Stimulated activated CD4-positive, alpha-beta T cell treated with anti-CD3 and anti-CD28 coated beads, Interleukin-4, amount 100 ng/mL, for 24 hours (primary cell): ENCODE results near the gene PHRF1.
A peak's percentile ranks its signal among the peaks of the same experiment; 100 is the strongest.

Source experiments
- DNase-seq: peaks from one replicate; pipeline ENCODE4 v3.0.0-alpha.2; 2020

Gene PHRF1, protein sequence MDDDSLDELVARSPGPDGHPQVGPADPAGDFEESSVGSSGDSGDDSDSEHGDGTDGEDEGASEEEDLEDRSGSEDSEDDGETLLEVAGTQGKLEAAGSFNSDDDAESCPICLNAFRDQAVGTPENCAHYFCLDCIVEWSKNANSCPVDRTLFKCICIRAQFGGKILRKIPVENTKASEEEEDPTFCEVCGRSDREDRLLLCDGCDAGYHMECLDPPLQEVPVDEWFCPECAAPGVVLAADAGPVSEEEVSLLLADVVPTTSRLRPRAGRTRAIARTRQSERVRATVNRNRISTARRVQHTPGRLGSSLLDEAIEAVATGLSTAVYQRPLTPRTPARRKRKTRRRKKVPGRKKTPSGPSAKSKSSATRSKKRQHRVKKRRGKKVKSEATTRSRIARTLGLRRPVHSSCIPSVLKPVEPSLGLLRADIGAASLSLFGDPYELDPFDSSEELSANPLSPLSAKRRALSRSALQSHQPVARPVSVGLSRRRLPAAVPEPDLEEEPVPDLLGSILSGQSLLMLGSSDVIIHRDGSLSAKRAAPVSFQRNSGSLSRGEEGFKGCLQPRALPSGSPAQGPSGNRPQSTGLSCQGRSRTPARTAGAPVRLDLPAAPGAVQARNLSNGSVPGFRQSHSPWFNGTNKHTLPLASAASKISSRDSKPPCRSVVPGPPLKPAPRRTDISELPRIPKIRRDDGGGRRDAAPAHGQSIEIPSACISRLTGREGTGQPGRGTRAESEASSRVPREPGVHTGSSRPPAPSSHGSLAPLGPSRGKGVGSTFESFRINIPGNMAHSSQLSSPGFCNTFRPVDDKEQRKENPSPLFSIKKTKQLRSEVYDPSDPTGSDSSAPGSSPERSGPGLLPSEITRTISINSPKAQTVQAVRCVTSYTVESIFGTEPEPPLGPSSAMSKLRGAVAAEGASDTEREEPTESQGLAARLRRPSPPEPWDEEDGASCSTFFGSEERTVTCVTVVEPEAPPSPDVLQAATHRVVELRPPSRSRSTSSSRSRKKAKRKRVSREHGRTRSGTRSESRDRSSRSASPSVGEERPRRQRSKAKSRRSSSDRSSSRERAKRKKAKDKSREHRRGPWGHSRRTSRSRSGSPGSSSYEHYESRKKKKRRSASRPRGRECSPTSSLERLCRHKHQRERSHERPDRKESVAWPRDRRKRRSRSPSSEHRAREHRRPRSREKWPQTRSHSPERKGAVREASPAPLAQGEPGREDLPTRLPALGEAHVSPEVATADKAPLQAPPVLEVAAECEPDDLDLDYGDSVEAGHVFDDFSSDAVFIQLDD (N-terminal part only)

DNA sequence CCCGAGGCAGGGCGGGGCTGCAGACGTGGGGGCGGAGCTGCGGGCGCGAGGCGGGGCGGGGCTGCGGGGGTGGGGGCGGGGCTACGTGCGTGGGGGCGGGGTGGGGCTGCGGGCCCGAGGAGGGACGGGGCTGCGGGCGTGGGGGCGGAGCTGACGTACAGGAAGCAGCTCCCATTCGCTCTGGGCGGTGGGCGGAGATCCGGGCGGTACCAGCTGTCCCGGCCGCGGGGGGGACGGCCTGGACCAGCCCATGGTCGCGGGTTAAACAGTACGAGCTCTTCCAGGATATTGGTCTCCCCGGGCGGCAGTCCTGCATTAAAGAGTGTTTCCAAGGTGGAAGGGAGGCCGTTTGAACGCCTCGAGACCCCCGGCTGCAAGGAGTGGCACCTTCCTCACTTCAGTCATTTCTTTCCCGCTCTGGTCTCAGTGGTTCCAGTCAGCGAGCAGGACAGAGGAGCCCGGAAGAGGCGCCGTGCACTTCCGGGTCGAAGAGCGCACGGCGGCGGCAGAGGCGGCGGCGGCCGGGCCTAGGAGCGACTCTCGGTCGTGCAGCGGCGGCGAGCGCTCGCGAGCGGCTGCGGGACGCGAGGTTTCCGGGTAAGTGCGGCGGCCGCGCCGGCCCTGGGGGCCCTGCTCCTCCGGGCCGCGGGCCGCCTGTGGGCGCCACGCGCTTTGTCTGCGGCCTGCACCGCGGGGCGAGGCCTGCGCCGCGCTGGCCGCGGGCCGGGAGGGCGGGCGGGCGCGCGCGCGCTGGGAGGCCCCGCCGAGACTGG is at the start of gene PHRF1:
Gene PHRF1, plus strand, starts transcription at position 475 of the 773 bp plus-strand sequence. CDS start 5,043 bp downstream, outside the sequence.
- peak; percentile 95 for DNase-seq

DNA sequence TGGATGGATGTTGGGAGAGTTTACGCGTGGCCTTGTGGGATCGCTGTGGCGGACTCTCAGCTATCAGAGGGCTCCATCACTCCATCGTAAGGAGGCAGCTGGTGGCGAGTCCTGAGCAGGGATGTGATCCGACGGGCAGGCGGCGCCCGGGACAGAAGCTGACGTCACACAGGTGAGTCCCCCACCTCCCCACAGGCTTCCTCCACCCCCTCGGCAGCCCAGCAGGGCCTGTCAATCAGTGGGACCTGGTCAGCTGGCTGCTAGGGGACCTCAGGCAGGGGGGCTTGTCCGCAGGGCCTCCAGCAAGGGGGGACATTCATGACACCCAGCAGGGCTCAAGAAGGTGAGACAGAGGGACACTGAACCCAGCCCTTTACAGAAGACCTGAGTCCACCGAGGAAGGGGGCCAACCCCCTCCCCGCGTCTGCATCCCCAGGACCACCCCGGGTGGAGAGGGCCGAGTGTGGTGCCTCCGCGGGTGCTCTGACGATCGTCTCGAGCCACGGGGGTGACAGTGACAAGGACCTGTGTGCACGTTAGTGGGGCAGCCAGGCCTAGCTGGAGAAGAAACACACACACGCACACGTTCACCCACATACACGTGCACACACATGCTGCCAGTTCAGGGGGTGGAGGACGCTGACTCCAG is 48.0 kb upstream of the PHRF1 start:
- DNase-seq: no peak

DNA sequence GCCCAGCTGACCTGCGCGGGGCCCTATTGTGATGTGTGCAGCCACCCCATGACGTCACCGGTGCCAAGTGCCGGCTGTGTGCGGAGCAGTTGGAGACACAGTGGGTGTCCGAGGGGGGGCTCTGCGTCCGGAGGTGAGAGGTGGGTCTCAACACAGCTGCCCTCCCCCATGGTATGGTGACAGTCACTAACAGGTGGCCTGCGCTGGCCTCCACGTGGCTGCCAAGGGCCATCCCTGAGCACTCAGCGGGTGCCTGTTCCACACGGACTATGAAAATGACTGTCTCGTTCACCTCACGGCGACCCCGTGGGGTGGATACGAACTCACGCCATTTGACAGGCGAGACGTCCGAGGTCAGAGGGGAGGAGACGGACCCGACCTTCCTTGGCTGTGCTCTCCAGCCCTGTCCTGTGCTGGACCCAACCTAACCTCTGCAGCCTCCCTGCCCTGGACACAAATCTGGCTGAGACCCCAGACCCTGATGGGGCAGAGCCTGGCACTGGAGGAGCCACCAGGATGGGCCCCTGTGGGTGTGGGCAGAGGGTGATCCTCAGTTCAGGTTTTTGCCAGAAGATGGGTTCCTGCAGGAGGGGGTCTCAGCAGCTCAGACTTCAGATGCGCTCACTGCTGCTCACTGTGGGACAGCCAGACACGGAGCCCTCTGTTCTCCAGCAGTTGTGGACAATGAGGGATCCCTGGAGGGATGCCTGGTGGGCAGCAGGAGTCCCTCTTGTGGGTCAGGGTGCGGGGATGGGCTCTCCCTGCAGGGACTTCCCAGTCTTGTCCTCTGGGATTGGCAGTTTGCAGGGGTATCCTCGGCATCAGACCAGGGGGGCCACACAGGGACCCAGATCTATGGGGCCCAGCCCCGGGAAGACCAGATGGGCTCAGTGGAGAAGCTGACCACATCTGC is 47.2 kb upstream of the PHRF1 start:
- DNase-seq: no peak

DNA sequence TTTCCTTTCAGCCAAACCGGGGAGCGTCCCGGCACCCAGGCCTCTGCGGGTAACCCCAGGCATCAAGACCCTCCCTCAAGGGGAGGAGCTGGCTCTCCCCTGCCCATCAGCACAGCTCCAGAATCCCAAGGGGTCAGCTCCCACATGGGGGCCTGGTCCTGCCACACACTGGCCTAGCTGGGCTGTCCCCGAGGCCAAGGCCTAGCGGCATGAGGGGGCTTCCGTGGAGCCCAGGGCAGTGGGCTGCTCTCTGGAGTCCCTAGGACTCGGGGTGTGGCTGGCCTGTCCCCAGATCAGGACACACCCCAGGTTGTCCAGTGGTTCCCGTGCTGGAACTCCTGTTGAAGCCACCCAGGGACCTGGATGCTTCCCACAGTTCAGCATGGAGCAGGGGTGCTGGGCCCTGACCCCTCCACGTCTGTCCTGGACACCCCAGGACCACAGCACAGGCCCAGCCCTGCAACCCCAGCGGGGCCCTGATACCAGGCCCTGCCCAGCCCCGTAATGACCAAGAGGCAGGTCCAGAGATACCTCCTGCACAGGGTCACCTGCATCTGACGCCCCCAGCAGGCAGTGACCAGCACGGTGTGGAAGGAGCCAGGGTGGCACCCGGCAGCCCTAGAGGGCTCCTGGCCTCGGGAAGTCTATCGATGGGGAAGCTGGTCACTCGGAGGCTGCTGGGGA is 46.4 kb upstream of the PHRF1 start:
- no peak for DNase-seq

DNA sequence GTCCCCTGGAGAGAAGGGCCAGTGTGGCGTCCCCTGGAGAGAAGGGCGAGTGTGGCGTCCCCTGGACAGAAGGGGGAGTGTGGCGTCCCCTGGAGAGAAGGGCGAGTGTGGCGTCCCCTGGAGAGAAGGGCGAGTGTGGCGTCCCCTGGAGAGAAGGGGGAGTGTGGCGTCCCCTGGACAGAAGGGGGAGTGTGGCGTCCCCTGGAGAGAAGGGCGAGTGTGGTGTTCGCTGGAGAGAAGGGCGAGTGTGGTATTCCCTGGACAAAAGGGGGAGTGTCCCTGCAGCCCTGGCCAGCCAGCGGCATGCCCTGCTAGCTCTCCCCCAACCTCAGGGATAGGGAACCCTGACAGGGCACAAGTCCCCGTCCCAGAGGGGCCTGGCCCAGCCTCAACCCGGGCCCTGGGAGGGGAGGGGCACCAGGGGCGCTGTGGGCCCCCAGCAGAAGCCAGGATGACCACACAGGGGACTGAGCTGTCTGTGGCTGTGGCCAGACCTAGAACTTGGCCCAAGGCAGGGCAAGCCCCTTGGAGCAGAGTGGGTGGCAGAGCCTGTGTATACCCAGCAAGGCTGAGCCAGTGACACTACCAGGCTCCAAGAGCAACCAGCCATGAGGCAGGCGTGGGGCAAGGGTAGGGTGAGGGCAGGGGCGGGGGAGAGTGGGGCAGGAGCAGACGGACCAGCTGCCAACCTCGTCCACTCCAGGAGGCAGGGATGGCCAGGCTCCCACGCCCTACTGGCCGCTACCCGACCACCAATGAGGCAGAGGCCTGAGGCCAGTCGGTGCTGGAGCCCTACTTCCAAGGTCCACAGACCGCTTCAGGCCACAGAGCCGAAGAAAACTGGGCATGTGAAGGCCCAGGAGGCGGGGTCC is 45.1 kb upstream of the PHRF1 start:
- no peak for DNase-seq

DNA sequence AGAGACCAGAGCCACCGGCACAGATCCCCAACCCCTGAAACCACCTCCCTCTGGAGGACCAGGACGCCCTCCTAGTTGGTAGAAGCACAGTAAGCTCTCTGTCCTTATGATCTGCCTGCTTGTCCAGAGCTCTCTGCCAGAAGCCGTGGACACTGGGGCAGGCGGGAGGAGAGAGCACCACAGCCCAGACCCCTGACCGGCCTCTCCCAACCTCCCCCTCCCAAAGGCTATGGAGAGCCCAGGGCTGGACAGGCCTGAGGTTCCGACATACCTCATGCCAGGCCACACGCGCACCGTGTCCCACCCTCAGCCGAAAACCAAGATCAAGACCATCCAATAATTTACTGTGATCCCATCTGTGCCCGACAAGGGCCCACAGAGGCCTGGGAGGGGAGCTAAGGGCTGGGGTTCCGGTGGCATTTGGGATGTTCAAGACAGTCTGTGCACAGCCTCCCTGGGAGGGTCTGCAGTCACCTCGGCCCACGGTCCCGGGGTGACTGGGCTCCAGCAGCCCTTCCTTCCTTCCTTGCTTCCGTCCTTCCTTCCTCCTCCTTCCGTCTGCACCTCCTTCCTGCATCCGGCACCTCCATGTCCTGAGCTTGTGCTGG is 44.2 kb upstream of the PHRF1 start:
- DNase-seq: no peak

DNA sequence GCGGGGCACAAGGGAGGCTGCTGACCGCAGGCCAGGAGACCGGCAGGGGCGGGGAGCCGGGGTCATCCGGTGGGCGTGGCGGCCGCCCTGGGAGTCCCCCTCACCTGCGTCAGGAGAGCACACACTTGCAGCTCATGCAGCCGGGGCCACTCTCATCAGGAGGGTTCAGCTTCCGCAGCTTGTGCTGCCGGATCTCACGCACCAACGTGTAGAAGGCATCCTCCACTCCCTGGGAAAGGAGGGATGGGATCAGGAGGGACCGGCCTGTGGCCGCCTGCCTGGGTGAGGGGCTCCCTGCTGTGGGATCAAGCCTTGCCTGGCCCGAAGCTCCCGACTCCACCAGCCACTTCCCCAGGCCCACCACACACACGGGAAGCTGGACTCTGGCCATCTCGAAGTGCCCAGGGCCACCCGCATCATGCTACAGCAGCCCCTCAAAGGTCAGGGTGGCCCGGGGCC is 43.7 kb upstream of the PHRF1 start:
- no peak for DNase-seq

DNA sequence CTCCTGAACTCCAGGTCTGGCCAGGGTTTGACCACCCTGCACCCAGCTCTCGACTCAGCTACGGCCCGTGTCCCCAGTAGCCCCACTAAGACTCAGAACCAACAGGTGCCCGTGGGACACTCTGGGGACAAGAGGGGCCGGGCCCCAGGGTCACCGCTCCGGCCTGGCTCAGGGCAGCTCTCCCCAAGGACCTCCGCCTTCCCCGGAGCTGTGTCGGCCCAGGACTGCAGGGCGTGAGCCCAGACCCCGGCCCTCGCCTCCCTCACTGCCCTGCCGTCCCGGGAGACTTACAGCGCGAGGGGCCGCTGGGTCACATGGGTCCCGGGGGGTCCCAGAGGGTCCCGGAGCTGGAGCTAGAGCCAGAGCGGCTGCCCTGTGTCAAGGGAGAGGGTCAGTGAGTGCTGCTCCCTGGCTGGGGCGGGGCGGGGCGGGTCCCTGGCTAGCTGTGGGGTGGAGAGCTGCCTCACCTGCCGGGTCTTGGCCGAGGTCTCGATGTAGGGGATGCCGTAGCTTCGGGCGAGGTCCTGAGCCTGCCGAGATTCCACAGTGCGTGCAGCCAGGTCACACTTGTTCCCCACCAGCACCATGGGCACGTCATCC is 43.2 kb upstream of the PHRF1 start:
- no peak for DNase-seq

DNA sequence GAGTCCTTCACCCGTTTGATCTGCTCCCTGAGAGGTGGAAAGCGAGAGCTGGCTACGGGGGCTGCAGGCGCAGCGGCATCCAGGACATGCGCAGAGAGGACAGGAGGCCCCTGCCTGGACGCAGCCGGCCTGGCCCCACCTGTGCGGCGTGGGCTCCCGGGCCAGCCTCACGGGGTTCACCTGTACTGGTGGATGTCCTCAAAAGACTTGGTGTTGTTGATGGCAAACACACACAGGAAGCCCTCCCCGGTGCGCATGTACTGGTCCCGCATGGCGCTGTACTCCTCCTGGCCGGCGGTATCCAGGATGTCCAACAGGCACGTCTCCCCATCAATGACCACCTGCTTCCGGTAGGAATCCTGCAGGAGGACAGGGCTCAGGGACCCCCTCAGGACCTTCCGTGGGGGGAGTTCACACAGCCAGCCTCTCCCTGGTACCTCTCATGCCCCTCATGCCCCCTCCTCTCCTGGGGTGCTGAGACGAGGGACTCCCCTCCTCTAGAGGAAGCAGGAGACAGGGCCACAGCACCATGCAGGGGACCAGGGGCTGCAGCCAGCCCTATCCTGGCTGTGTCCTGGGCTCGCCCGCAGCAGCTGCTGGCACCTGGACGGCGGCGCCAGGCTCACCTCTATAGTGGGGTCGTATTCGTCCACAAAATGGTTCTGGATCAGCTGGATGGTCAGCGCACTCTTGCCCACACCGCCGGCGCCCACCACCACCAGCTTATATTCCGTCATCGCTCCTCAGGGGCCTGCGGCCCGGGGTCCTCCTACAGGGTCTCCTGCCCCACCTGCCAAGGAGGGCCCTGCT is 42.5 kb upstream of the PHRF1 start:
- no peak for DNase-seq

DNA sequence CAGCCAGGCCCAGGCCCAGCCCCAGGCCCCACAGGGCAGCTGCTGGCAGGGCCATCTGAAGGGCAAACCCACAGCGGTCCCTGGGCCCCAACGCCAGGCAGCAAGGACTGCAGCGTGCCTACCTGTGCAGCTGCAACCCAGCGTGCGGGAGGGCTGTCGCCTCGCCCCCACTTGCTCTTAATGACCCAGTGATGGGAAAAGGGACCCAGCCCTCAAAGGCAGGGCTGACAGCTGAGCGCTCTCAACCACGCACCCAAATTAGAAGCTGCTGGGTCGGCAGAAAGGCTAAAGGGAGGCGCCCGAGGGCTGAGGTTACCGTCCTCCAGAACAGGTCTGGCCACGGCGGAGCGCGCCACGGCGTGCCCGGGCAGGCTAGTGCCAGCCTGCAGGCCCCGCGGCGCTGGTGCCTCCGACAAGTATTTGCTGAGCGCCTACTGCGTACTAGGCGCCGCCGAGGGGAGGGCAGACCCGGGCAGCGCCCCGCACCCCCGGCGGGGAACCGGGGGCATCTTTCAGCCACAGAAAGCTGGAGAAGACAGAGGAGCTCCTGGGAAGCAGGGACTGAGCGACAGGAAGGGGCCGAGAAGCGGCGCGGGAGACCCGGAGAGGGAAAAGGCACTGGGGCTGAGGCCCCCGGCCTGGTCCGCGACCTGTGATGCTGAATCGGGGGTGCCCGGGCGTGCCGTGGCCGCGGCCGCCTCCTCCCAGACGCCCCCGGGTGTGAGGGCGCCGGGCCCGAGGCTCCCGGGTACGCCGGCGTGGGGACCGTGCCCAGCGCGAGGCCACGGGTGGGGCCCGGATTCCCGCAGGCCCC is 41.7 kb upstream of the PHRF1 start:
- peak; percentile 34 for DNase-seq

DNA sequence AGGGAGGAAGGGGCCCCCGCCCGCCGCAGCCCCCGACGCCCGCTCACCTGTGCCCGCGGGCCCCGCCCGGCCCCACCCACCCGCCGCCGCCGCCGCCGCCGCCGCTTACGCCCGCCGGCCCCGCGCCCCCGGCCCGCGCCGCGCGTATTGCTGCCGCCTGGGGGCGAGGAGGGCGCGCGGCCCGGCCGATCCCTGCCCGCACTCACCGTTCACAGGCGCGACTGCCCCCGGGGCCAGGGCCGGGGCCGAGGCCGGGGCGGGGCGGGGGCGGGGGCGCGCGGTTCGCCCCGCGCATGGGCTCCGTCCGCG is 41.1 kb upstream of the PHRF1 start:
- DNase-seq: no peak

DNA sequence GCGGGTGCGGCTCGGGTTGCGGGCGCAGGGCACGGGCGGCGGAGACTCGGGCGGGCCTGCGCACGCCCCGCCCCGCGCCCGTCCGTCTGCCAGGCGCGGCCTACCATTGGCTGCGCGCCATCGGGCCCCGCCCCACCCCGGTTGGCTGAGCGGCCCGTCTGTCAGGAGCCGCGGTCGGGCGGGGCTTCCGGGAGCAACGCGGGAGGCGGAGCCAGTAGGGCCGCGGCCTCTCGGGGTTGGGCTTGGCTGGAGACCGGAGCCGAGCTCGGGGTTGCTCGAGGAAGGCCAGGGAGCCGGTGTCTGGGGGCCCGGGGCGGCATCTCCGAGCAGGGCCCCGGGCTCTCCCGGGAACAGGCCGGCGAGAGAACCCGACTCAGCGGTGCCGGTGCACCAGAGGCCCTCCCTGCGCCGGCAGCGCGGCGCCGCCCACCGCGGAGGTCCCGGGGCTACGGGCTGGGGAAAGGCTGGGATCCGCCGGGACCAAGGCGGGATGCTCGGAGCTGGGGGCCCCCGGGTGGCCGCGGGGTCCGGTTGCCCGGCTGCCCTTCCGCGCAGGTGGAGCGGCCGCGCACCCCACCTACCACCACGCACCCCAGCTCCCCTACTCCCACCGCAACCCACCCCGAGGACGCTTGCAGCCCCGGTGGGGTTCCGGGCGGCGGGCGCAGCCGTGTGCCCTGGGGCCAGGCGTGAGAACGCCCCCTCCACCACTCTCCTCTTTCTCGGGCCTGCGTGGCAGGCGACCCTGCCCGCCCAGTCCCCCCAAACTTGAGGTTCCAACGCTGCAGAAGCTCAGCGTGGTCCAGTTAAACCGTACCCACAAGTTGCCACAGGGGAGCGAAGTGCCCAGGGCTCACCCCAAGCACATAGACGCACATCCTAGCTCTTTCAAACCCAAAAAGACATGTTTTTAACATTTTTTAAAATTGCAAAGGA is 40.5 kb upstream of the PHRF1 start, which contains the start of gene HRAS:
Gene HRAS, minus strand, starts transcription at position 58 of the 936 bp plus-strand sequence.
- DNase-seq: peak; percentile 95

DNA sequence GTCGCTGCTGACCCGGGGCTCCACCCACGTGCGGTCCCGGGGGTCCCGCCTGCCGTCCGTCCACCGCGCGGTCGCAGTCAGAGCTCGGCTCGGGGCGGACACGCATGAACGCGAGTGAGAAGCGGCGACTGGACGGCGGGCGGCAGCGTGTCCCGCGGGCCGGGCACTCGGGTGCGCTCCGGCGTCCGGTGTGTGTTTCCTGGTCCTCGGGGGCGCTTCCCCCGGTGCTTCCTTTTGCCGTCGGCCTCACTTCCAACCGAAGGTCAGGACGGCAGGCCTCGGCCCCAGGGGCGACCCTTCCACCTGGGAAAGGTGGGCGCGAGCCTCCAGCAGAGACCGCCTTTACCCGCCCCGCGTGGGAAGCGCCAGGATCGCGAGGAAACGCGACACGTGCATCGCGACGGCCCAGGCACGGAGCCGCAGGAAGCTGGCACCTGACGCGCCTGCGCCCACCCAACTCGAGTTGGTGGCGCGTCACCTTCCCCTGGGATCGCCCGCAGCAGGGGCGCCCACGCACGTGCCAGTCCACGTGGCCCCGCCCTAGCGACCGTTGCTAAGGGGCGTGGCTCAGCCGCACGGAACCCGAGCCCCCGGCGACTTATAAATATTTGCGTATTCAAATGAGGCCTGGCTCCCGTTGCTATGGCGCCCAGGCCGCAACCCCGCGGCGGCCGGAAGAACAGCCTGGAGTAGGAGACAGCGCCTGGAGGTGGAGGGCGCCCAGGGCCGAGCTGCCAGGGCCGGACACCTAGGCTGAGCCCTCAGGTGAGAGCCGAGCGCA is 39.2 kb upstream of the PHRF1 start, which contains the start of gene LRRC56:
Gene LRRC56, plus strand, starts transcription at position 687 of the 781 bp plus-strand sequence. CDS start 3,158 bp downstream, outside the sequence.
- peak; percentile 88 for DNase-seq
